RWPE2 (cell line): ENCODE data around the gene SUPT3H.

Experiments used
- ATAC-seq: fragments of 200-7000 bp; cut with Tn5 transposase; 3 replicates; pipeline ENCODE4 v1.9.1; 2021; ENCODE audit warnings: low read depth
- DNase-seq: peaks from one replicate; pipeline ENCODE4 v3.0.0-alpha.2; 2020; ENCODE audit warnings: low spot score
- H3K27ac ChIP-seq: fragments of 450-650 bp; 2 replicates; pipeline ENCODE4 v1.5.1; 2017; ENCODE audit warnings: mild to moderate bottlenecking; ENCODE audit not compliant: poor library complexity, severe bottlenecking
- H3K27me3 ChIP-seq: fragments of 250-450 bp; sonication (Bioruptor Pico); 2 replicates; pipeline ENCODE4 v1.5.1; 2021; ENCODE audit warnings: mild to moderate bottlenecking, moderate library complexity; ENCODE audit not compliant: insufficient read depth, poor library complexity, severe bottlenecking
- H3K36me3 ChIP-seq: fragments of 250-450 bp; sonication (Bioruptor Pico); 2 replicates; pipeline ENCODE4 v1.5.1; 2020; ENCODE audit warnings: low read depth, mild to moderate bottlenecking, moderate library complexity
- H3K4me1 ChIP-seq: fragments of 250-450 bp; sonication (Bioruptor Pico); 2 replicates; pipeline ENCODE4 v1.5.1; 2021; ENCODE audit warnings: mild to moderate bottlenecking, moderate library complexity; ENCODE audit not compliant: insufficient read depth, poor library complexity, severe bottlenecking
- H3K4me3 ChIP-seq: fragments of 250-450 bp; sonication (Bioruptor Pico); 2 replicates; pipeline ENCODE4 v1.5.1; 2021; ENCODE audit warnings: mild to moderate bottlenecking, moderate library complexity; ENCODE audit not compliant: severe bottlenecking
- H3K9me3 ChIP-seq: fragments of 250-450 bp; sonication (Bioruptor Pico); 2 replicates; pipeline ENCODE4 v1.5.1; 2021; ENCODE audit warnings: mild to moderate bottlenecking, moderate library complexity; ENCODE audit not compliant: severe bottlenecking
- TF ChIP-seq, protein P1 (sequence below): fragments of 450-650 bp; IDR thresholded peaks from one replicate; pipeline ENCODE4 v1.5.1; 2017; ENCODE audit warnings: mild to moderate bottlenecking, moderate library complexity; ENCODE audit not compliant: poor library complexity, severe bottlenecking

The SUPT3H gene

GRCh38 chr6:45026003-45026516 is 351.7 kb downstream of the SUPT3H start:
- H3K36me3 ChIP-seq = no peaks in the 10 kb centered on the region
- H3K4me3 ChIP-seq = no peak overlapping the region
- ATAC-seq (no peak), DNase-seq (no peak)
- H3K27me3 ChIP-seq = no peaks in the 10 kb centered on the region
- TF ChIP-seq, protein P1, sequence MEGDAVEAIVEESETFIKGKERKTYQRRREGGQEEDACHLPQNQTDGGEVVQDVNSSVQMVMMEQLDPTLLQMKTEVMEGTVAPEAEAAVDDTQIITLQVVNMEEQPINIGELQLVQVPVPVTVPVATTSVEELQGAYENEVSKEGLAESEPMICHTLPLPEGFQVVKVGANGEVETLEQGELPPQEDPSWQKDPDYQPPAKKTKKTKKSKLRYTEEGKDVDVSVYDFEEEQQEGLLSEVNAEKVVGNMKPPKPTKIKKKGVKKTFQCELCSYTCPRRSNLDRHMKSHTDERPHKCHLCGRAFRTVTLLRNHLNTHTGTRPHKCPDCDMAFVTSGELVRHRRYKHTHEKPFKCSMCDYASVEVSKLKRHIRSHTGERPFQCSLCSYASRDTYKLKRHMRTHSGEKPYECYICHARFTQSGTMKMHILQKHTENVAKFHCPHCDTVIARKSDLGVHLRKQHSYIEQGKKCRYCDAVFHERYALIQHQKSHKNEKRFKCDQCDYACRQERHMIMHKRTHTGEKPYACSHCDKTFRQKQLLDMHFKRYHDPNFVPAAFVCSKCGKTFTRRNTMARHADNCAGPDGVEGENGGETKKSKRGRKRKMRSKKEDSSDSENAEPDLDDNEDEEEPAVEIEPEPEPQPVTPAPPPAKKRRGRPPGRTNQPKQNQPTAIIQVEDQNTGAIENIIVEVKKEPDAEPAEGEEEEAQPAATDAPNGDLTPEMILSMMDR = no peak
- H3K9me3 ChIP-seq = no peaks in the 10 kb centered on the region
- no peaks in the 10 kb centered on the region for H3K4me1 ChIP-seq
- no peak overlapping the region for H3K27ac ChIP-seq

DNA sequence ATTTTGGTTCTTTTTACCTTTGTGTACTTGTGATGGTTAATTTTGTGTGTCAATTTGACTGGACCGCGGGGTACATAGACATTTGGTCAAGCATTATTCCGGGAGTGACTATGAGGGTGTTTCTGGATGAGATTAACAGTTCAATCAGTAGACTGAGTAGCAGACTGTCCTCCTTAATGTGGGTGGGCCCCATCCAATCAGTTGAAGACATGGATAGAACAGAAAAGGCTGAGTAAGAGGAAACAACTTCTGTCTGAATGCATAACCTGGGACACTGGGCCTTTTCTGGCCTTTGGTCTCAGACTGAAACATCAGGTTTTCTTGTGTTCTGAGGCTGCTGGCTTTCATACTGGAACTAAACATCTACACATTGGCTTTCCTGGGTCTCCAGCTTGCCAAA is 353.1 kb downstream of the SUPT3H start:
- Histone ChIP-seq H3K4me1 (no peaks in the 10 kb centered on the region), H3K9me3 (no peaks in the 10 kb centered on the region), H3K36me3 (no peaks in the 10 kb centered on the region), H3K27ac (no peak overlapping the region), H3K4me3 (no peak overlapping the region), H3K27me3 (no peaks in the 10 kb centered on the region)
- TF ChIP-seq, protein P1 = no peak
- ATAC-seq = no peak
- no peak for DNase-seq

GRCh38 chr6:45021676-45022075 is 356.1 kb downstream of the SUPT3H start:
- no peak overlapping the region for H3K27ac ChIP-seq
- no peak overlapping the region for H3K4me3 ChIP-seq
- ATAC-seq (no peak), DNase-seq (no peak)
- H3K4me1 ChIP-seq = no peaks in the 10 kb centered on the region
- TF ChIP-seq, protein P1 = no peak
- no peaks in the 10 kb centered on the region for H3K9me3 ChIP-seq
- no peaks in the 10 kb centered on the region for H3K36me3 ChIP-seq
- H3K27me3 ChIP-seq = no peaks in the 10 kb centered on the region

DNA sequence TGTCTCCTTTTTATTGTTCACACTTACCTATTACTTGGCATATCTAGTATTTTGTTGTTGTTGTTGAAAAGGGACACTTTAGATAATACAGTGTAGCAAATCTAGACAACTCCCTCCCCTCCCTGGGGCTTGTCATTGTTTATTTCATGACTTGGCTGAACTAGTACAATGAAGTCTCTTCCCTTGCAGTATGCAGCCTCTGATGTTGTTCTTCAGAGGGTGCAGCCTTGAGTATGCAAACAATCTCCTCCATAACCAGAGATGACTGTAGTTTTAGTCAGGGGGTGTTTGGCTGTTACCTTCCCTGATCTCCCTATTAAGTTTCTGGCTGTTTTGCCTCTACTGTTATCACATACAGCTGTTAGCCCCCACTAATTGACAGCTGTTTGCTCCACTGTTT is 365.0 kb downstream of the SUPT3H start:
- no peaks in the 10 kb centered on the region for H3K9me3 ChIP-seq
- no peaks in the 10 kb centered on the region for H3K27me3 ChIP-seq

DNA sequence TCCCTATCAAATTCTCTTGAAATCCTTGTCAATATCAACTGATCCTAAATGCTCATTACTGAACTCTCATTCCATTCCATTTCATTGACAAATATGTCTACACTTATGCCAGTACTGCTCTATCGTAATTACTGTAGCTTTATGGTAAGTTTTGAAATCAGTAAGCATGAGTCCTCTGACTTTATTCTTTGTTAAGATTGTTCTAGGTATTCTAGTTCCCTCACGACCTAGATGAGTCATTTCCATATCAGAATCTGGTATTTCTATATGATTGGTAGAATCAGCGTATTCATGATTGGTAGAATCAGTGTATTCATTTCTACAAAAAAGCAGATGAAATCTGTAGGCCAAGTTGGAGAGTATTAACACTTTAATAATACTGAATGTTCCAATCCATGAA is 368.2 kb downstream of the SUPT3H start:
- Histone ChIP-seq H3K27ac (no peak overlapping the region), H3K4me1 (no peaks in the 10 kb centered on the region), H3K4me3 (no peak overlapping the region), H3K36me3 (no peaks in the 10 kb centered on the region), H3K27me3 (no peaks in the 10 kb centered on the region), H3K9me3 (no peaks in the 10 kb centered on the region)
- TF ChIP-seq, protein P1 = no peak
- no peak for ATAC-seq
- no peak for DNase-seq

More for the DNA sequence above, 365.0 kb downstream of the SUPT3H start:
- H3K4me1 ChIP-seq = no peaks in the 10 kb centered on the region
- TF ChIP-seq, protein P1 = no peak
- no peak overlapping the region for H3K27ac ChIP-seq
- H3K4me3 ChIP-seq = no peak overlapping the region
- no peaks in the 10 kb centered on the region for H3K36me3 ChIP-seq
- DNase-seq (no peak), ATAC-seq (no peak)
